Measurements from ENCODE around the gene PREP. TPM values are rescaled to one million over a fixed set of nuclear protein-coding genes. Genes with fewer than 3 reads are reported as not detected.
A peak's percentile ranks its signal among the peaks of the same experiment; 100 is the strongest.

The PREP gene
- total RNA-seq, 1 experiment from 2014 or later = 34.1 TPM

- no peak for DNase-seq (ENCODE audit: low spot score)
- TF ChIP-seq EZH2 (IDR thresholded peaks at IDR 0.05; ENCODE audit: borderline replicate concordance, low read depth, low read length, poor library complexity, severe bottlenecking) = no peak
- TF ChIP-seq CTCF (conservative IDR thresholded peaks at IDR 0.05; ENCODE audit: low read depth, low read length) = no peak
- CTCF ChIA-PET = no interaction called here
- H3K36me3 ChIP-seq (ENCODE audit: insufficient read depth, low read length, poor library complexity, severe bottlenecking) = peaks cover 5% of the 10 kb centered on the region
- H3K9me3 ChIP-seq (ENCODE audit: low read depth, low read length, poor library complexity, severe bottlenecking) = no peaks in the 10 kb centered on the region
- intact Hi-C loops (cut with micrococcal nuclease; ENCODE audit: unreplicated experiment) = no loop called here
- peaks cover 17% of the 10 kb centered on the region for H3K4me1 ChIP-seq (ENCODE audit: insufficient read depth, low read length, poor library complexity, severe bottlenecking)
- BruUV-seq (replicated peaks) = no TSS peak
- POLR2A ChIA-PET (ENCODE audit: low non-redundant PET) = no interaction called here
- no peak overlapping the region for H3K4me3 ChIP-seq (ENCODE audit: low read depth, low read length, poor library complexity, severe bottlenecking)
- no peak overlapping the region for H3K27ac ChIP-seq (ENCODE audit: low read depth, low read length, poor library complexity, severe bottlenecking)
- H3K27me3 ChIP-seq (replicated peaks; ENCODE audit: insufficient read depth, low read depth, low read length, poor library complexity) = no peaks in the 10 kb centered on the region
Measured at GRCh38 chr6:105375797-105376196, 27.1 kb downstream of the PREP start.

- TF ChIP-seq EZH2 (IDR thresholded peaks at IDR 0.05; ENCODE audit: borderline replicate concordance, low read depth, low read length, poor library complexity, severe bottlenecking) (no peak), CTCF (conservative IDR thresholded peaks at IDR 0.05; ENCODE audit: low read depth, low read length) (no peak)
- BruUV-seq (replicated peaks) = no TSS peak
- Histone ChIP-seq H3K4me3 (ENCODE audit: low read depth, low read length, poor library complexity, severe bottlenecking) (no peak overlapping the region), H3K9me3 (ENCODE audit: low read depth, low read length, poor library complexity, severe bottlenecking) (no peaks in the 10 kb centered on the region), H3K27me3 (replicated peaks; ENCODE audit: insufficient read depth, low read depth, low read length, poor library complexity) (no peaks in the 10 kb centered on the region), H3K36me3 (ENCODE audit: insufficient read depth, low read length, poor library complexity, severe bottlenecking) (peaks cover 6% of the 10 kb centered on the region), H3K4me1 (ENCODE audit: insufficient read depth, low read length, poor library complexity, severe bottlenecking) (peaks cover 8% of the 10 kb centered on the region), H3K27ac (ENCODE audit: low read depth, low read length, poor library complexity, severe bottlenecking) (peak overlapping the region; percentile 32)
- POLR2A ChIA-PET (ENCODE audit: low non-redundant PET) = no interaction called here
- CTCF ChIA-PET = no interaction called here
- peak; percentile 54 for DNase-seq (ENCODE audit: low spot score)
- intact Hi-C loops (cut with micrococcal nuclease; ENCODE audit: unreplicated experiment) = no loop called here
Measured at GRCh38 chr6:105374010-105374420, 28.9 kb downstream of the PREP start.

GRCh38 chr6:105373481-105373880, 29.4 kb downstream of the PREP start:
- CTCF ChIA-PET = no interaction called here
- H3K4me1 ChIP-seq (ENCODE audit: insufficient read depth, low read length, poor library complexity, severe bottlenecking) = peaks cover 3% of the 10 kb centered on the region
- no peak for DNase-seq (ENCODE audit: low spot score)
- intact Hi-C loops (cut with micrococcal nuclease; ENCODE audit: unreplicated experiment) = no loop called here
- TF ChIP-seq EZH2 (IDR thresholded peaks at IDR 0.05; ENCODE audit: borderline replicate concordance, low read depth, low read length, poor library complexity, severe bottlenecking) (no peak), CTCF (conservative IDR thresholded peaks at IDR 0.05; ENCODE audit: low read depth, low read length) (no peak)
- BruUV-seq (replicated peaks) = no TSS peak
- no peaks in the 10 kb centered on the region for H3K27me3 ChIP-seq (replicated peaks; ENCODE audit: insufficient read depth, low read depth, low read length, poor library complexity)
- peaks cover 11% of the 10 kb centered on the region for H3K36me3 ChIP-seq (ENCODE audit: insufficient read depth, low read length, poor library complexity, severe bottlenecking)
- no peaks in the 10 kb centered on the region for H3K9me3 ChIP-seq (ENCODE audit: low read depth, low read length, poor library complexity, severe bottlenecking)
- POLR2A ChIA-PET (ENCODE audit: low non-redundant PET) = interaction anchor here (0.7 kb wide), 1 partner anchor 10 kb away, joined by 4 read pairs; no protein-coding TSS in a partner anchor
- peak overlapping the region; percentile 32 for H3K27ac ChIP-seq (ENCODE audit: low read depth, low read length, poor library complexity, severe bottlenecking)
- no peak overlapping the region for H3K4me3 ChIP-seq (ENCODE audit: low read depth, low read length, poor library complexity, severe bottlenecking)
